GM12801 (cell line): Measurements from ENCODE around the gene CD74.

Experiments used
- TF ChIP-seq, protein P1 (sequence below): IDR thresholded peaks from one replicate; pipeline ENCODE4 v1.5.1; 2011; ENCODE audit warnings: control low read depth; ENCODE audit not compliant: insufficient read length; ENCODE audit errors: extremely low read depth

Gene CD74

DNA sequence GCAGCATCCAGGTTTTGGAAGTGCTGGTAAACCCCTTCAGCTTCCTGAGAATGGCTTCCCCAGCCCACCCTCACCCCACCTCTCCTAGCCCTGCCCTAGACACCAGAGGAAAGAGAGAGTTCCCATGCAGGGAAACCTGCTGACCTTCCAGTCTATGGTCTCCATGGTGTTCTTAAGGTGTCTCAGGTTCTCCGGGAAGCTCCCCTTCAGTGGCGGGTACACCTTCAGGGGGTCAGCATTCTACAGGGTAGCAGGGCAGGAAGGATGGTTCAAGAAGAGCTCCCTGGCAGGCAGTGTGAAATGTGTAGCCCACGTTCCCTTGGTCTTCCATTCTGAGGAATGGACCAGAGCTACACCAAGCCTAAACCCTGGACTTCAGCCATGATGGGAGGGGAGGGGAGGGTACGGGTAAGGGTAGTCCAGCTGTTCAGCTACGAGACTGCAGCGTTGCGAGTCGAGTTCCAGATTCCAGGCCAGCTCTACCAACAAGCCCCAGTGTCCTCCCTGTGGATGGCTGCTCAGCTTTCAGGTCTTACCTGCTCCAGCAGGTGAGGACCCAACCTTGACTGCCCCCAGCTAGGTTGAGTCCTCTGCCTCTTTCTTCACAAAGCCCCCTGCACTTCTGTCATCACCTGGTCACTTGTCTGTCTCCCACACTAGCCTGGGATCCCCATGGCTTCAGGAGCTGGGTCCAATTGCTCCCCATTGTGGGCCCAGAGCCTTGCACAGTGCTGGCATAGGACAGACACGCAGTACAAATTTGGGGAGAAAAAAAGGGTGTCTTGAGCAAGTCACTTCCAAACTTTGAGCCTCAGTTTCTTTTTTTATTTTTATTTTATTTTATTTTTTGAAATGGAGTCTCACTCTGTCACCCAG, 7.5 kb downstream of the CD74 start:
- TF ChIP-seq, protein P1, sequence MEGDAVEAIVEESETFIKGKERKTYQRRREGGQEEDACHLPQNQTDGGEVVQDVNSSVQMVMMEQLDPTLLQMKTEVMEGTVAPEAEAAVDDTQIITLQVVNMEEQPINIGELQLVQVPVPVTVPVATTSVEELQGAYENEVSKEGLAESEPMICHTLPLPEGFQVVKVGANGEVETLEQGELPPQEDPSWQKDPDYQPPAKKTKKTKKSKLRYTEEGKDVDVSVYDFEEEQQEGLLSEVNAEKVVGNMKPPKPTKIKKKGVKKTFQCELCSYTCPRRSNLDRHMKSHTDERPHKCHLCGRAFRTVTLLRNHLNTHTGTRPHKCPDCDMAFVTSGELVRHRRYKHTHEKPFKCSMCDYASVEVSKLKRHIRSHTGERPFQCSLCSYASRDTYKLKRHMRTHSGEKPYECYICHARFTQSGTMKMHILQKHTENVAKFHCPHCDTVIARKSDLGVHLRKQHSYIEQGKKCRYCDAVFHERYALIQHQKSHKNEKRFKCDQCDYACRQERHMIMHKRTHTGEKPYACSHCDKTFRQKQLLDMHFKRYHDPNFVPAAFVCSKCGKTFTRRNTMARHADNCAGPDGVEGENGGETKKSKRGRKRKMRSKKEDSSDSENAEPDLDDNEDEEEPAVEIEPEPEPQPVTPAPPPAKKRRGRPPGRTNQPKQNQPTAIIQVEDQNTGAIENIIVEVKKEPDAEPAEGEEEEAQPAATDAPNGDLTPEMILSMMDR = no peak

DNA sequence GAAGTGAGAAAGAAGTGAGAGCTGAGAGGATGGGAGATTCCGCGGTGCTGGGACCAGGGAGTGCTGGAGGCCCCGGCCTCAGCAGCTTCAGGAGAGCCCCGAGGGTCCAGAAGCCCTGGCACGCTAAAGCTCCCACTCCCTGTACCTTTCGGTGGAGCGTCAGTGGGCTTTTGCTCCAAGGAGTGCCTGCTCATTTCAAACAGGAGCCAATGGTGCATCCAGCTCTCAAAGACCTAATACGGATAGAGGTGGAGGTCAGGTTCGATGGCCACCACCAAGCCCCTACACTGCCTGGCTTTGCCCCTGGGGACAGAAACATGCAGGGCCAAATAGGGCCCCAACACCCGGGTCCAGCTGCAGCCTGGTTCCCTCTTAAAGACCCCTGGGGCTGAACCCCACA, 8.2 kb downstream of the CD74 start:
- TF ChIP-seq, protein P1 = no peak

DNA sequence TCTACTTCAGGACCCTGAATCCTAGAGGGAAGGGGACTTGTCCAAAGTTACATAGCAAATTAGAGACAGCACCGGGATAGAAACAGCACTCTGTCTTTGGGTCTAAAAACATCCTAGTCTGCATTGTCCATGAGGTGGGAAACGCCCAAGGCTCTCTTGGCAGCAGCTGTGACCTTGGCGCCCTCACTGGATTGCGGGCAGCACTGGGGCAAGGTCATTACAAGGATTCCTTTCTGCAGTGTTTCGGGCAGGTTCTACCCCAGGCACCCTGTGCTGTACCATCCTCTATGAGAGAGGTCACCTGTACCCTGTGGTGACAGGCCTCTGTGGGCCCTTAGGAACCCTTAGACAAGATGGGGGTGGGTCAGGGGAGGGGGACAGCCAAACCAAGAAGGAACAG, 8.6 kb downstream of the CD74 start:
- TF ChIP-seq, protein P1 = no peak

DNA sequence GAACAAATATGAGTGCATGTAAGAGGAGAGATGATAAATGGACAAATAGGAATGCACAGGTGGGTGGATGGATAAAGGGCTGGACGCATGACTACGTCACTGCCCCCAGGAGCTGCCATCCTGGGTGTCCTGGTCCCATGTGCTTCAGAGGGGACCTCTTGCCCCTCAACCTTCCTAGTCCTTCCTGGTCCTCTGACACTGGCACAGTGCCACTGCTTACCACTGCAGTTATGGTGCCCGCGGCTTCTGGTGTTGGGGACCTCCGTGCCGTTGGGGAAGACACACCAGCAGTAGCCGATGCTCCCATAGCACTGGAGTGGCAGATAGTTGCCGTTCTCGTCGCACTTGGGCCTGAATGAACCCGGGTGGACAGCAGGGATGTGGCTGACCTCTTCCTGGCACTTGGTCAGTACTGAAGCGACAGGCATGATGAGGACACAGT, 9.8 kb downstream of the CD74 start:
- TF ChIP-seq, protein P1 = no peak

DNA sequence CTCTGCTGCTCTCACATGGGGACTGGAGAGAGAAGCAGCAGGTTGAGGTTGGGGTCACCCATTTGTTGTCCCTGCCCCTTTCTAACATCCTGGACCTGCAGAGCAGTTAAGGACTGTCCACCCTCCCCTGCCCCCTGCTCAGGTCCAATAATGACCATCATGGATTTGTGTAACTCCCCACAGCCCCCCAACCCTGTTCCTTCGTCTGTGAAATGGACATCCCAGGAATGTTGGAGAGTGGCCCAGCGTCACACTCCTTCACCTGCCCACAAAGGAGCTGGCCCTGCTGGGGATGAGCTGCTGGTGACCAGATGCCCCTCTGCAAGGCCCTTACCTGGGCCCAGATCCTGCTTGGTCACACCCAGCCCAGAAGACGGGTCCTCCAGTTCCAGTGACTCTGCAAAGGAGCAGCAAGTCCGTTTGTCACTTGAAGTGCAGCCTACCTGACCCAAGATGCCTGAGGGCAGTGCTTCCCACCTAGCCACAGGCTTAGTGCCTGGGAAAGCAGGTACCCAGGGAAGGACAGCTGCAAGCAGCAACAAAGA, 10.4 kb downstream of the CD74 start:
- TF ChIP-seq, protein P1 = no peak

DNA sequence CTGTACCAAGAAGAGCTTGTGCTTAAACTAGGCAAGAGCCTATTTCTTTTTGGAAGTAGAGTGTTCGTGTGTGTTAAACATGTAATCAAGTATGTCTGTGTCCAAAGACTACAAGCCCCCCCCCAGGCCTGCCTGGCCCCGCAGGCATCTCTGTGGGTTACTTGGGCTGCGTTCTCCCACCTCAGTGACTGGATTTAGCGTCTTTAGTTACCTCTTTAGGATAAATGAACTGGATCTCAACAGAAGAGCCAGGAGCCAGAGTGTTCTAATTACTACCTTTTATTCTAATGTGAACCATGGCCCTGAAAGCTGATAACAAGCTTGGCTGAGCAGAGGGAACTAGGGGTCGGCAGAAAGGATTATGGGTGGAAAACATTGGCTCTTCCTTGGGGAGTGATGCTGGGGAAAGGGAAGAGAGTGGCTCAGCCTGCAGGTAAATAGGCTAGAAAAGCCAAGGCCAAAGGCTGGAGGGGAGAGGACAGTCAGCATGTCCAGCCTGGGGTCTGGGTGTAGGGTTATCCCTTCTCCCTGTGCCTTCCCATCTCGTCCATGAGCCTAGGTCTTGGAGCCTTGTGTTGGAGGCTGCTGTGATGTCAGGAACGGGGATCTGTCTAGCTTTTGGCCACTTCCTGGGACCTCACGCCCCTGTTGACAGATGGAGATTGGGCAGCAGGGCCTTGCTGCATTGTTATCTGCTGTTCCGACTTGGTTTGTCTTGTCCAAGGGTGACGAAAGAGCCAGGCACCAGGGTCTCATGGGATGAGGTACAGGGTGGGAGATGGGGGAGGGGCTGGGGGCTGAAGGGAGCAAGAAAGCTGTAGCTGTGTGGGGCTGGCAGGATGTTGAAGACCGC, 11.1 kb downstream of the CD74 start:
- TF ChIP-seq, protein P1 = no peak

DNA sequence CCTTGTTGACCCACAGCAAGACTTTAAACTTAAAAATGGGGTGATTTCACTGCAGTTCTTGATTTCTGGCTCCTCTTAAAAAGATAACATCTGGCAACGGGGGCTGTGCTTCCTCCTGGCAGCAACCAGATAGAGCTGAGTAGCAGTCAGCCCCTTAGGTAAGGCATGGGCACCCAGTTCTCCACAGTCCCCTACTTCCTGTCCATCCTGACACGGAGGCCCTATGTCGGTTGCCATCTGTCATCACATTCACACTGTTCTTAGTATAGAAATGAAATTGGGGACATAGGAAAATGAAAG, 11.7 kb downstream of the CD74 start:
- TF ChIP-seq, protein P1 = no peak
